Stimulated activated CD8-positive, alpha-beta memory T cell treated with anti-CD3 and anti-CD28 coated beads, Interleukin-7, amount 100 ng/mL, for 1 hour (primary cell): ENCODE results near the gene CBX2.
"Not testable (repeated sequence)": the region's sequence is repeated elsewhere in the genome, so short reads cannot be mapped to it uniquely, and the experiment has no call there.

ENCODE experiments used
- DNase-seq, 2 donors: peaks; one replicate each; pipeline ENCODE4 v3.0.0-alpha.2; 2020; ENCODE audit warnings: low read depth in 2 of 2

The CBX2 gene

GRCh38 chr17:79769570-79770506, 8.1 kb upstream of the CBX2 start:
- DNase-seq: no peak

GRCh38 chr17:79771276-79771675, 6.7 kb upstream of the CBX2 start:
- no peak for DNase-seq

GRCh38 chr17:79772726-79773125, 5.2 kb upstream of the CBX2 start:
- DNase-seq: not testable (repeated sequence)

GRCh38 chr17:79774561-79774975, 3.4 kb upstream of the CBX2 start:
- no peak for DNase-seq

- no peak for DNase-seq
Observed at GRCh38 chr17:79775632-79776031, 2.3 kb upstream of the CBX2 start.

- DNase-seq: no peak
Observed at GRCh38 chr17:79776376-79777119, 1.4 kb upstream of the CBX2 start.

- DNase-seq: no peak
Observed at GRCh38 chr17:79777120-79777893, 641 bp upstream of the CBX2 start.

GRCh38 chr17:79778504-79779083, 646 bp downstream of the CBX2 start:
- no peak for DNase-seq

GRCh38 chr17:79779084-79779529, 1.2 kb downstream of the CBX2 start:
- no peak for DNase-seq

GRCh38 chr17:79779661-79780365, 1.9 kb downstream of the CBX2 start:
- DNase-seq: no peak

GRCh38 chr17:79781012-79781650, 3.2 kb downstream of the CBX2 start:
- no peak for DNase-seq

GRCh38 chr17:79781736-79782575, 4.0 kb downstream of the CBX2 start:
- DNase-seq: no peak

- no peak for DNase-seq
Observed at GRCh38 chr17:79783891-79784290, 5.9 kb downstream of the CBX2 start.

GRCh38 chr17:79784353-79785016, 6.5 kb downstream of the CBX2 start:
- no peak for DNase-seq

GRCh38 chr17:79785017-79785899, 7.3 kb downstream of the CBX2 start:
- DNase-seq: no peak

- DNase-seq: no peak
Observed at GRCh38 chr17:79785900-79786810, 8.2 kb downstream of the CBX2 start.
